Fibroblast of the aortic adventitia (primary cell): Measurements from ENCODE around the gene STH. TPM values are rescaled to one million over a fixed set of nuclear protein-coding genes. Genes with fewer than 3 reads are reported as not detected.

Experiments used
- DNase-seq: peaks from one replicate; pipeline ENCODE4 v3.0.0-alpha.2; 2010; ENCODE audit warnings: low read depth
- H3K4me3 ChIP-seq: 2 replicates; pipeline ENCODE4 v1.5.1; 2011; ENCODE audit warnings: low read depth, mild to moderate bottlenecking, control low read depth, low read length, moderate library complexity
- total RNA-seq: library from RNA; depleted of rRNA; stranded (reverse); fragments of >200 nt; gene quantifications from 2 replicates; pipeline ENCODE4 v1.2.3, GENCODE V29; 2012; ENCODE audit warnings: low replicate concordance
- TF ChIP-seq, protein P1 (sequence below): IDR thresholded peaks from 2 replicates; pipeline ENCODE4 v1.5.1; 2011; ENCODE audit warnings: mild to moderate bottlenecking, low read length, control low read depth, inconsistent platforms; ENCODE audit not compliant: insufficient read depth

The STH gene
- total RNA-seq, 1 donor, result not detected

DNA sequence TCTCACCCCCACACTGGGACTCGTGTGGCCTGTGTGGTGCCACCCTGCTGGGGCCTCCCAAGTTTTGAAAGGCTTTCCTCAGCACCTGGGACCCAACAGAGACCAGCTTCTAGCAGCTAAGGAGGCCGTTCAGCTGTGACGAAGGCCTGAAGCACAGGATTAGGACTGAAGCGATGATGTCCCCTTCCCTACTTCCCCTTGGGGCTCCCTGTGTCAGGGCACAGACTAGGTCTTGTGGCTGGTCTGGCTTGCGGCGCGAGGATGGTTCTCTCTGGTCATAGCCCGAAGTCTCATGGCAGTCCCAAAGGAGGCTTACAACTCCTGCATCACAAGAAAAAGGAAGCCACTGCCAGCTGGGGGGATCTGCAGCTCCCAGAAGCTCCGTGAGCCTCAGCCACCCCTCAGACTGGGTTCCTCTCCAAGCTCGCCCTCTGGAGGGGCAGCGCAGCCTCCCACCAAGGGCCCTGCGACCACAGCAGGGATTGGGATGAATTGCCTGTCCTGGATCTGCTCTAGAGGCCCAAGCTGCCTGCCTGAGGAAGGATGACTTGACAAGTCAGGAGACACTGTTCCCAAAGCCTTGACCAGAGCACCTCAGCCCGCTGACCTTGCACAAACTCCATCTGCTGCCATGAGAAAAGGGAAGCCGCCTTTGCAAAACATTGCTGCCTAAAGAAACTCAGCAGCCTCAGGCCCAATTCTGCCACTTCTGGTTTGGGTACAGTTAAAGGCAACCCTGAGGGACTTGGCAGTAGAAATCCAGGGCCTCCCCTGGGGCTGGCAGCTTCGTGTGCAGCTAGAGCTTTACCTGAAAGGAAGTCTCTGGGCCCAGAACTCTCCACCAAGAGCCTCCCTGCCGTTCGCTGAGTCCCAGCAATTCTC is 27.4 kb downstream of the STH start:
- H3K4me3 ChIP-seq, result no peak overlapping the region
- TF ChIP-seq, protein P1, sequence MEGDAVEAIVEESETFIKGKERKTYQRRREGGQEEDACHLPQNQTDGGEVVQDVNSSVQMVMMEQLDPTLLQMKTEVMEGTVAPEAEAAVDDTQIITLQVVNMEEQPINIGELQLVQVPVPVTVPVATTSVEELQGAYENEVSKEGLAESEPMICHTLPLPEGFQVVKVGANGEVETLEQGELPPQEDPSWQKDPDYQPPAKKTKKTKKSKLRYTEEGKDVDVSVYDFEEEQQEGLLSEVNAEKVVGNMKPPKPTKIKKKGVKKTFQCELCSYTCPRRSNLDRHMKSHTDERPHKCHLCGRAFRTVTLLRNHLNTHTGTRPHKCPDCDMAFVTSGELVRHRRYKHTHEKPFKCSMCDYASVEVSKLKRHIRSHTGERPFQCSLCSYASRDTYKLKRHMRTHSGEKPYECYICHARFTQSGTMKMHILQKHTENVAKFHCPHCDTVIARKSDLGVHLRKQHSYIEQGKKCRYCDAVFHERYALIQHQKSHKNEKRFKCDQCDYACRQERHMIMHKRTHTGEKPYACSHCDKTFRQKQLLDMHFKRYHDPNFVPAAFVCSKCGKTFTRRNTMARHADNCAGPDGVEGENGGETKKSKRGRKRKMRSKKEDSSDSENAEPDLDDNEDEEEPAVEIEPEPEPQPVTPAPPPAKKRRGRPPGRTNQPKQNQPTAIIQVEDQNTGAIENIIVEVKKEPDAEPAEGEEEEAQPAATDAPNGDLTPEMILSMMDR, result no peak
- no peak for DNase-seq

DNA sequence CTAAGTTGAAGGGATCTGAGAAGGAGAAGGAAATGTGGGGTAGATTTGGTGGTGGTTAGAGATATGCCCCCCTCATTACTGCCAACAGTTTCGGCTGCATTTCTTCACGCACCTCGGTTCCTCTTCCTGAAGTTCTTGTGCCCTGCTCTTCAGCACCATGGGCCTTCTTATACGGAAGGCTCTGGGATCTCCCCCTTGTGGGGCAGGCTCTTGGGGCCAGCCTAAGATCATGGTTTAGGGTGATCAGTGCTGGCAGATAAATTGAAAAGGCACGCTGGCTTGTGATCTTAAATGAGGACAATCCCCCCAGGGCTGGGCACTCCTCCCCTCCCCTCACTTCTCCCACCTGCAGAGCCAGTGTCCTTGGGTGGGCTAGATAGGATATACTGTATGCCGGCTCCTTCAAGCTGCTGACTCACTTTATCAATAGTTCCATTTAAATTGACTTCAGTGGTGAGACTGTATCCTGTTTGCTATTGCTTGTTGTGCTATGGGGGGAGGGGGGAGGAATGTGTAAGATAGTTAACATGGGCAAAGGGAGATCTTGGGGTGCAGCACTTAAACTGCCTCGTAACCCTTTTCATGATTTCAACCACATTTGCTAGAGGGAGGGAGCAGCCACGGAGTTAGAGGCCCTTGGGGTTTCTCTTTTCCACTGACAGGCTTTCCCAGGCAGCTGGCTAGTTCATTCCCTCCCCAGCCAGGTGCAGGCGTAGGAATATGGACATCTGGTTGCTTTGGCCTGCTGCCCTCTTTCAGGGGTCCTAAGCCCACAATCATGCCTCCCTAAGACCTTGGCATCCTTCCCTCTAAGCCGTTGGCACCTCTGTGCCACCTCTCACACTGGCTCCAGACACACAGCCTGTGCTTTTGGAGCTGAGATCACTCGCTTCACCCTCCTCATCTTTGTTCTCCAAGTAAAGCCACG is 28.3 kb downstream of the STH start:
- TF ChIP-seq, protein P1, result no peak
- H3K4me3 ChIP-seq, result no peak overlapping the region
- no peak for DNase-seq

DNA sequence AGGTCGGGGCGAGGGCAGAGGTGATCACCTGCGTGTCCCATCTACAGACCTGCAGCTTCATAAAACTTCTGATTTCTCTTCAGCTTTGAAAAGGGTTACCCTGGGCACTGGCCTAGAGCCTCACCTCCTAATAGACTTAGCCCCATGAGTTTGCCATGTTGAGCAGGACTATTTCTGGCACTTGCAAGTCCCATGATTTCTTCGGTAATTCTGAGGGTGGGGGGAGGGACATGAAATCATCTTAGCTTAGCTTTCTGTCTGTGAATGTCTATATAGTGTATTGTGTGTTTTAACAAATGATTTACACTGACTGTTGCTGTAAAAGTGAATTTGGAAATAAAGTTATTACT is 28.9 kb downstream of the STH start:
- TF ChIP-seq, protein P1, result no peak
- H3K4me3 ChIP-seq, result no peak overlapping the region
- no peak for DNase-seq

DNA sequence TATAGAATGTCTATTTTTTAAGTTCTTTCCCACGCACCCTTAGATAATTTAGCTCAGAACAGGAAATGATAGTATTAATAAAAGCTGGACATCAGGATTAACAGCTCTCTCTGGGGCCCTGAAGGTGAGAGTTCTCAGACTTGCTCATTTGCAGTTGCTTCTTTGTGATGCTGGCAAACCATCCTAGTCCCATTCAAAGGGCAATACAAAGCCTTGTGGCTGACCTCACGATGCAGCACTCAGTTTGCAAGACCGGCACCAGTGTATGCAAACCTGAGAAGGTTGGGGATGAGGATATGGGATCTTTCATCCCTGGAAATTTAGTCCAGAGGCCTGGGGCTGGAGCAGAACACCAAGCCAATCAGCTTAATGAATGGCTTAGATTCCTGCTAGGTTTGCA is 29.3 kb downstream of the STH start:
- TF ChIP-seq, protein P1, result no peak

DNA sequence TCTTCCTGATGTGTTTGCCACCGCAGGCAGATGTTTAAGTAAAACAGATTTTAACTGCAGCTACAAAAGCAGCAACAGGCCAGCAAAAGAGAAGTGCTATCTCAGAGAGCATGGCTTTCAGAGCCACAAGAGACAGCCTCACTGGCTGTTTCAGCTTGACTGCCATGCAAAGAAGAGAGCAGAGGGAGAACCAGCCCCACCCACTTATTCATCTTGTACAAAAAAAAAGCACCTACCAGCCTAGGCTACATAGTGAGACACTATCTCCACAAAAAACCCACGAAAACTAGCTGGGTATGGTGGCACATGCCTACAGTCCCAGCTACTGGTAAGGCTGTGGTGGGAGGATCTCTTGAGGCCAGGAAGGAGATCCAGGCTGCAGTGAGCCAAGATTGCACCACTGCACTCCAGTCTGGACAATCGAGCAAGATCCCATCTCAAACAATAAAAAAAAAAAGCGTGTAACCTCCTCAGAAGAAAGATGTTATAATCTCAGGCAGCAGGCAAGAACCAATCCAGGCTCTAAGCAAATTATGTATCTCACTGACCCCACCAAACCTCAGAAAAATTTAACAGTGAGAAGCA is 30.0 kb downstream of the STH start:
- no peak overlapping the region for H3K4me3 ChIP-seq
- no peak for DNase-seq
- TF ChIP-seq, protein P1, result no peak

More for the DNA sequence above, 29.3 kb downstream of the STH start:
- H3K4me3 ChIP-seq, result no peak overlapping the region
- no peak for DNase-seq

DNA sequence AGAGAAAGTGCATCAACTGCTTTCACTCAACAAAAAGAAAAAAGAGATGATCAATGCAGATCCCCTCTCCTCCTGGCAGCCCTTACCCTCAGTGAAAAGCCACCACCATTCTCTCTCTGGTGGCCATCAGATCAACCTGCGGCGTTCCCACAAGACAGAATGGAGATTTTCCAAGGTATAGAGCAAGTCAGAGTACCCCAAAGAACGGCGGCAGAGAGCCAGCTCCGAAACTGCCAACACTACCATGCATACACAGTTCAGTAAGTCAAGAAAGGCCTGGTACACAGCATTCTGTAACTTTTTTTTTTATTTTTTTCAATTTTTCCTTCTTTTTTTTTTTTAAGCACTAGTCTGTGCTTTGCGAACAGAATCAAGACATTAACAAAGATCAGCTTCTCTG is 30.6 kb downstream of the STH start:
- no peak overlapping the region for H3K4me3 ChIP-seq
- no peak for DNase-seq
- TF ChIP-seq, protein P1, result no peak
